Activated naive CD8-positive, alpha-beta T cell treated with anti-CD3 and anti-CD28 coated beads for 36 hours (primary cell): ENCODE results near the gene FABP1. TPM values are rescaled to one million over a fixed set of nuclear protein-coding genes. Genes with fewer than 3 reads are reported as not detected.

Experiments used
- DNase-seq: peaks from one replicate; pipeline ENCODE4 v3.0.0; 2021
- H3K27ac Mint-ChIP-seq: one replicate; pipeline ENCODE4 v1.8.0; 2022; ENCODE audit warnings: mild to moderate bottlenecking, moderate library complexity, mixed read lengths
- H3K27me3 Mint-ChIP-seq: one replicate; pipeline ENCODE4 v1.8.0; 2022; ENCODE audit warnings: mild to moderate bottlenecking, mixed read lengths
- H3K36me3 Mint-ChIP-seq: one replicate; pipeline ENCODE4 v1.8.0; 2021; ENCODE audit warnings: mild to moderate bottlenecking, mixed read lengths
- H3K4me1 Mint-ChIP-seq: one replicate; pipeline ENCODE4 v1.8.0; 2021; ENCODE audit warnings: mixed read lengths
- H3K4me3 Mint-ChIP-seq: one replicate; pipeline ENCODE4 v1.8.0; 2022; ENCODE audit warnings: mild to moderate bottlenecking, moderate library complexity, mixed read lengths
- H3K9me3 Mint-ChIP-seq: one replicate; pipeline ENCODE4 v1.8.0; 2022; ENCODE audit warnings: mixed read lengths
- total RNA-seq, 2 experiments: library from RNA; stranded (reverse); gene quantifications; one replicate each; pipeline ENCODE4 v1.2.3, GENCODE V29; 2021

FABP1 gene
- total RNA-seq, 2 experiments from 2014 or later = not detected

- no peak for DNase-seq
- Mint-ChIP-seq H3K27me3 (no peaks in the 10 kb centered on the region), H3K27ac (no peak overlapping the region), H3K9me3 (no peaks in the 10 kb centered on the region), H3K36me3 (no peaks in the 10 kb centered on the region), H3K4me1 (no peaks in the 10 kb centered on the region), H3K4me3 (no peak overlapping the region)
Observed at GRCh38 chr2:88126772-88127637, 857 bp downstream of the FABP1 start.

GRCh38 chr2:88125924-88126771 lies 1.7 kb downstream of the FABP1 start:
- H3K36me3 Mint-ChIP-seq = no peaks in the 10 kb centered on the region
- no peak for DNase-seq
- H3K4me1 Mint-ChIP-seq = no peaks in the 10 kb centered on the region
- no peaks in the 10 kb centered on the region for H3K9me3 Mint-ChIP-seq
- no peaks in the 10 kb centered on the region for H3K27me3 Mint-ChIP-seq
- no peak overlapping the region for H3K4me3 Mint-ChIP-seq
- no peak overlapping the region for H3K27ac Mint-ChIP-seq

- H3K27me3 Mint-ChIP-seq = no peaks in the 10 kb centered on the region
- H3K4me3 Mint-ChIP-seq = no peak overlapping the region
- H3K9me3 Mint-ChIP-seq = no peaks in the 10 kb centered on the region
- no peak overlapping the region for H3K27ac Mint-ChIP-seq
- H3K36me3 Mint-ChIP-seq = no peaks in the 10 kb centered on the region
- no peak for DNase-seq
- H3K4me1 Mint-ChIP-seq = no peaks in the 10 kb centered on the region
Observed at GRCh38 chr2:88125344-88125923, 2.4 kb downstream of the FABP1 start.

- Mint-ChIP-seq H3K4me3 (no peak overlapping the region), H3K4me1 (no peaks in the 10 kb centered on the region), H3K27me3 (no peaks in the 10 kb centered on the region), H3K9me3 (no peaks in the 10 kb centered on the region), H3K27ac (no peak overlapping the region), H3K36me3 (no peaks in the 10 kb centered on the region)
- DNase-seq = no peak
Observed at GRCh38 chr2:88123975-88124917, 3.6 kb downstream of the FABP1 start.

GRCh38 chr2:88123164-88123974 lies 4.5 kb downstream of the FABP1 start:
- no peak overlapping the region for H3K4me3 Mint-ChIP-seq
- H3K4me1 Mint-ChIP-seq = no peaks in the 10 kb centered on the region
- no peak overlapping the region for H3K27ac Mint-ChIP-seq
- no peak for DNase-seq
- H3K36me3 Mint-ChIP-seq = no peaks in the 10 kb centered on the region
- H3K27me3 Mint-ChIP-seq = no peaks in the 10 kb centered on the region
- H3K9me3 Mint-ChIP-seq = no peaks in the 10 kb centered on the region

DNA sequence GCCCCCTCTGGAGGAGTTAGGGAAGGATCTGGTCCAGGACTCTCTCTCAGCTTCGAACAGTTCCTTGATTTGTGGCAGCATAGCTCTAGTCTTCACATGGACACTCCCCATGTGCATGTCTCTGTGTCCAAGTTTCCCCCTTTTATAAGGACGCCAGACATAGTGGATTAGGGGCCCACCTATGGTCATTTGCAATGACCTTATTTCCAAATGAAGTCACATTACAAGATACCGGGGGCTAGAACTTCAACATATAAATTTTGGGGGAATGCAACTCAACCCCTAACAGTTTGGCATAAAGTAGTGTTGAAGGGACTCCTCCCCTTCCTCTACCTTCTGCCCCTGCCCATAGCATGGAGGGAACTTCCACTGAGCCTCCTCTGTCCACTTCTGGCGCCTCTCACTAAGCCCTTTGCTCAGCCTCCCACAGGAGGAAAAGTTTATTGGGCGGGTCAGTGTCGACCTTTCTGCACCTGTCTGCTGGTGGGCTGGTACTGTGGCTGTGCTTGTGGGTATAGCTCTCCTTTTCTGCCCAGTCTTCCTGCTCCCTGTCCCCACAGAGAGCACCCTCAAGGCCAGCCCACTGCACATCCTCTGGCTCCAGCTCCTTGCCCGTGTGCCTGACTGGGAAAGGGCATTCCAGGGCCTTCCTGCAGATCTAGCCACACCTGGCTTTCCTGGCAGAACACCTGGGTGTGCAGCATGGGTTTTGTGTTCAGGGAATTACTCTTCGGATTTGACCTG lies 5.5 kb downstream of the FABP1 start:
- Mint-ChIP-seq H3K4me3 (no peak overlapping the region), H3K27me3 (no peaks in the 10 kb centered on the region)

GRCh38 chr2:88121678-88122077 lies 6.2 kb downstream of the FABP1 start:
- Mint-ChIP-seq H3K4me1 (no peaks in the 10 kb centered on the region), H3K27me3 (no peaks in the 10 kb centered on the region), H3K4me3 (no peak overlapping the region), H3K9me3 (no peaks in the 10 kb centered on the region), H3K27ac (no peak overlapping the region), H3K36me3 (no peaks in the 10 kb centered on the region)
- DNase-seq = no peak

More for the DNA sequence above, 5.5 kb downstream of the FABP1 start:
- DNase-seq = no peak
- Mint-ChIP-seq H3K4me1 (no peaks in the 10 kb centered on the region), H3K27ac (no peak overlapping the region), H3K9me3 (no peaks in the 10 kb centered on the region), H3K36me3 (no peaks in the 10 kb centered on the region)

GRCh38 chr2:88117973-88118372 lies 9.9 kb downstream of the FABP1 start:
- H3K27ac Mint-ChIP-seq = no peak overlapping the region
- H3K4me1 Mint-ChIP-seq = no peaks in the 10 kb centered on the region
- H3K9me3 Mint-ChIP-seq = no peaks in the 10 kb centered on the region
- no peak for DNase-seq
- H3K27me3 Mint-ChIP-seq = no peaks in the 10 kb centered on the region
- H3K36me3 Mint-ChIP-seq = no peaks in the 10 kb centered on the region
- no peak overlapping the region for H3K4me3 Mint-ChIP-seq

DNA sequence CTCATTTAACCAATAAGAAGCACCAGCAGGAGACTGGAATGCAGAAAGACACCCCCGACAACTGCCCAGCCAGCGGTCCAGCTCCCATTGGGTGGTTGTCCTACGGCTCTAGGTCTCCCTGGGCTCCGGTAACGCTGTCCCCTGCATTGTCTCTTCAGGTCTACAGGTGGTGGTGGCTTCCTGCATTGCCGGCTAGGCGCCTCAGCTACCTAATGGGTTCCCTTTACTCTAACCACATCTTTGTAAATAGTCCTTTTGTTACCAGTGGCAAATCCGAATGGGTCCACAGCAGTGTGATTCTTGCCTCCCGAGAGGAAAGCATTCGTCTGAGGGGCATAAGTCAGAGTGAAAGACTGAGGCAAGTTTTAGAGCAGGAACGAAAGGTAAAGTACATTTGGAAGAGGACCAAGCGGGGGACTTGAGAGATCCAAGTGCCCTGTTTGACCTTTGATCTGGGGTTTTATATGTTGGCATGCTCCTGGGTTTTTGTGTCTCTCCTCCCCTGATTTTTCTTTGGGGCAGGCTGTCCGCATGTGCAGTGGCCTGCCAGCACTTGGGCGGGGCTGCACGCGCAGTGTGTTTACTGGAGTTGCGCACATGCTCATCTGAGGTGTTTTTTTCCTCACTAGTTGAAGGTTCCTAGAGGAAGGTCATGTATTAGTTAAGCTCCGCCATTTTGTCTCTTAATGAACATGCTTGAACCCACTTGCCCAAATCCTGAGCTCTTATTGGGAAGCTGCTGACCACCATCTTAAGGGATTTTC lies 11.0 kb downstream of the FABP1 start:
- Mint-ChIP-seq H3K27ac (no peak overlapping the region), H3K4me3 (no peak overlapping the region)

DNA sequence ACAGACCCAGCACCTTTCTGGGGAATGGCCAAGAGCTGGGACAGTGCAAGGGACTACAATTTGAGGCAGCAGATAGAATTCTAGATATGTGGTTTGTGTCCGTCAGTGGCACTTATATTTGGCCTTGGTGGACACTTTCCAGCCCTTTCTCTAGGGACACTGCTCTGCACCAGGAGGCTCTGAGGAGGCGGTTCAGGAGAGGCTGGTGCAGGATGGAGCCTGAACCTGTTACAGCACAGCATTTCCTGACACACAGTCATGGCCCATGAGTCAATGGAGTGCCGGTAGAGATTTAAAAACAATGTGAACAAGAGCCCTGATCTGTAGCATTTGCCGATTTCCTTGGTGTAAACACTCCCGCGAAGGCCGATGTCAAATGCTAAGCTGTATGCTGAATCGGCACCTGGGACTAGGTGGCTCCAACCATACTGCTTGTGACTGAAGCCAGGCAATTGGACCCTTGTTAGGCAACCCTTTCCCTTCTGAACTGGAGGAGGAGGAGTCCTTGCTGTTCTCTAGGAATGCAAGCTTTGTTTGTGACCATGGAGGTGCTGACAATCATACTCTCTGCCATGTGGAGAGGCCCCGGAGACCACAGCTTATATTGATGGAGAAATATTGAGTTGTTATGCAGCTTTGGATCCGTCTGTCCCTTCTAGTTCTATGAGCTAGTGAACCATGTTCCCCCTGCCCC lies 11.9 kb downstream of the FABP1 start:
- DNase-seq = no peak
- no peaks in the 10 kb centered on the region for H3K9me3 Mint-ChIP-seq
- no peaks in the 10 kb centered on the region for H3K4me1 Mint-ChIP-seq
- no peaks in the 10 kb centered on the region for H3K27me3 Mint-ChIP-seq
- H3K4me3 Mint-ChIP-seq = no peak overlapping the region
- no peak overlapping the region for H3K27ac Mint-ChIP-seq
- H3K36me3 Mint-ChIP-seq = no peaks in the 10 kb centered on the region

More for the DNA sequence above, 11.0 kb downstream of the FABP1 start:
- Mint-ChIP-seq H3K9me3 (no peaks in the 10 kb centered on the region), H3K27me3 (no peaks in the 10 kb centered on the region), H3K36me3 (no peaks in the 10 kb centered on the region), H3K4me1 (no peaks in the 10 kb centered on the region)
- DNase-seq = no peak

DNA sequence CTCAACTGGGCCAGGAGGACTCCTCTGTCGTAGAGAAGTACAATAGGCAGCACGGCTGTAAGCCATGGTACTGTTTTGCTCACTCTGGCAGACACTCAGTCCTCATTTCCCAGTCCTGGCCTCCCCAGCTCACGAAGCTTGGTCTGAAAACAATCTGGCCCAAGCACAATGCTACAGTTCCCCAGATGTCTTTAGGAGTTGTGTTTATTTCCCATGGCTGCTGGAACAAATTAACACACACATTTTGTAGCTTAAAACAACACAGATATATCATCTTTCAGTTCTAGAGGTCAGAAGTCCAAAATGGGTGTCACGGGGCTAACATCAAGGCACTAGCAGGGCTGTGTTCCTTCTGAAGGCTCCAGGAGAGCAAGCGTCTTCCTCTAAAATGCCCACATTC lies 13.0 kb downstream of the FABP1 start:
- H3K9me3 Mint-ChIP-seq = no peaks in the 10 kb centered on the region
- no peak overlapping the region for H3K4me3 Mint-ChIP-seq
- H3K36me3 Mint-ChIP-seq = no peaks in the 10 kb centered on the region
- H3K27me3 Mint-ChIP-seq = no peaks in the 10 kb centered on the region
- no peak for DNase-seq
- H3K4me1 Mint-ChIP-seq = no peaks in the 10 kb centered on the region
- no peak overlapping the region for H3K27ac Mint-ChIP-seq

- no peaks in the 10 kb centered on the region for H3K27me3 Mint-ChIP-seq
- H3K4me3 Mint-ChIP-seq = no peak overlapping the region
- no peak for DNase-seq
- no peaks in the 10 kb centered on the region for H3K36me3 Mint-ChIP-seq
- H3K9me3 Mint-ChIP-seq = no peaks in the 10 kb centered on the region
- no peak overlapping the region for H3K27ac Mint-ChIP-seq
- H3K4me1 Mint-ChIP-seq = no peaks in the 10 kb centered on the region
Observed at GRCh38 chr2:88113069-88113468, 14.8 kb downstream of the FABP1 start.
